Adrenal gland (tissue), 12 donors: ENCODE measurements around the gene HCFC2. TPM values are rescaled to one million over a fixed set of nuclear protein-coding genes. Genes with fewer than 3 reads are reported as not detected.

Experiments used
- DNase-seq, 7 donors: peaks; one replicate each; pipeline ENCODE4 v3.0.0-alpha.2; 2019 to 2020
- H3K27ac ChIP-seq, 5 donors: fragments of 200-600 bp; sonication (generic) in 4 of 5; 1 replicate in 3 of 5; 2 replicates in 2 of 5; pipeline versions ENCODE4 v1.5.1 to v1.8.0; 2016 to 2020; ENCODE audit warnings: mild to moderate bottlenecking in 1 of 5
- H3K27me3 ChIP-seq: fragments of 200-600 bp; 2 replicates; pipeline ENCODE4 v1.8.0; 2021
- H3K36me3 ChIP-seq, 2 donors: fragments of 200-600 bp; replicated peaks in 1 of 2; 1 replicate in 1 of 2; 2 replicates in 1 of 2; pipeline versions ENCODE4 v1.5.1 to v1.8.0; 2018 to 2022
- H3K4me1 ChIP-seq, 2 donors: fragments of 200-600 bp; replicated peaks in 1 of 2; 1 replicate in 1 of 2; 2 replicates in 1 of 2; pipeline versions ENCODE4 v1.5.1 to v1.8.0; 2018 to 2021
- H3K4me3 ChIP-seq, 4 donors: fragments of 200-600 bp; sonication (generic) in 3 of 4; one replicate each; pipeline ENCODE4 v1.5.1; 2016 to 2018
- H3K9me3 ChIP-seq, 3 donors: fragments of 200-600 bp; sonication (generic) in 1 of 3; replicated peaks in 1 of 3; 1 replicate in 2 of 3; 2 replicates in 1 of 3; pipeline versions ENCODE4 v1.5.1 to v1.8.0; 2016 to 2021
- CTCF ChIP-seq, 6 experiments: fragments of 450-650 bp in 4 of 6; fragments of 200-600 bp in 2 of 6; sonication (generic) in 1 of 6; IDR thresholded peaks; 1 replicate in 5 of 6; 2 replicates in 1 of 6; pipeline versions ENCODE4 v1.5.1 to v1.8.0; 2016 to 2021; ENCODE audit warnings: antibody characterized with exemption in 6 of 6, mild to moderate bottlenecking in 2 of 6, moderate library complexity in 1 of 6
- POLR2A ChIP-seq, 2 donors: fragments of 450-650 bp; IDR thresholded peaks; one replicate each; pipeline ENCODE4 v1.6.1; 2017; ENCODE audit warnings: antibody characterized with exemption in 2 of 2, mild to moderate bottlenecking in 2 of 2, moderate library complexity in 1 of 2
- WGBS, 4 donors: extraction: QIAGEN DNeasy Blood & Tissue Kit in 2 of 4; methylation state at CpG; one replicate each; pipeline versions ENCODE4 v1.1.5 to v1.1.7; 2013 to 2017; 5-methylcytosine and 5-hydroxymethylcytosine counted together
- intact Hi-C, 2 donors: fragments of 100-400 bp; cut with DNase I; formaldehyde crosslinking; loops; one replicate each; pipeline versions ENCODE4 v1.14.1 to v1.15.0; 2022 to 2023
- polyA plus RNA-seq, 3 donors: library from polyadenylated mRNA; stranded (reverse); fragments of 200-250 nt in 2 of 3; fragments of 350-450 nt in 1 of 3; fragmentation: Illumina TruSeq in 1 of 3; extraction: RNeasy Lipid Tissue Mini Kit (QIAGEN cat#74804) in 1 of 3; gene quantifications; one replicate each; pipeline ENCODE4 v1.2.3, GENCODE V29; 2013 to 2014
- total RNA-seq, 9 donors: library from RNA; depleted of rRNA in 4 of 9; stranded (reverse); fragments of >200 nt in 4 of 9; fragments of 120-200 nt in 1 of 9; fragmentation: NEBNext Ultra II Directional in 1 of 9; extraction: Animal tissue kit (Norgen Biotek cat#: 25700) in 1 of 9; gene quantifications; one replicate each; pipeline versions ENCODE4 v1.1.0 to v1.2.4, GENCODE V29; 2013 to 2023
- donor health status: healthy with polysubstance abuse.
- donor health status: Bipolar disorder and iron deficiency.
- donor health status: DM: yes; HTN: yes; CAD: no.
- donor health status: DM: no; HTN: no; CAD: no.
- donor health status: DM: no; HTN: no; CAD: no.
- donor health status: DM: yes; HTN: yes; CAD: no.

The HCFC2 gene
- total and polyA plus RNA-seq, 12 donors, result 8.5 to 35.4 (median 20.5) TPM

DNA sequence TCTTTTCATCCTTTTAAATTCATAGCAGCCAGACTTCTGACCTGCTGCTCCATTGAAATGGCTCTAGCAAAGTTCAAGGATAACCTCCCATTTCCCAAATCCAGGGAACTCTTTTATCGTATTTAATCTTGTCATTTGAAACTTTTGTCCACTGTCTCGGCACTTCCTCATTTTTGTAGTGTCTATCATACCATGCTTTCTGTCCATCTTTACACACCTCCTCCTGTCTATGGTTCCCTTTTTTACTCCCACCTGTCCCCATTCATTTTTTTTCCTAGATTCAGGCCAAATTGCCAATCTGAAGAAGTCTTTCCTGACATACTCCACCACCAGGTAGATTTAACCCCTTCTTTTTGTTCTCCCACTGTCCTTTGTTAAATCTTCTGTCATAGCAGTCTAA lies 42.6 kb downstream of the HCFC2 start:
- H3K9me3 ChIP-seq, result no peaks in the 10 kb centered on the region
- H3K27ac ChIP-seq, result peak overlapping the region in 1 of 5 donors; percentile 22
- peaks cover 0 to 48% of the 10 kb centered on the region in 2 donors for H3K4me1 ChIP-seq
- DNase-seq, result no peak
- intact Hi-C loops, result loop anchor here (10.0 kb wide), 2 partner anchors 52 to 162 kb away; partner anchors contain the start of gene GLT8D2 (in 2 of the 2)
- 40 to 45% (median 43%) methylated on average over 2 of the region's 2 CpGs for WGBS, 4 donors
- TF ChIP-seq CTCF (IDR thresholded peaks at IDR 0.05), result no peak
- TF ChIP-seq POLR2A (IDR thresholded peaks at IDR 0.05), result no peak
- no peaks in the 10 kb centered on the region for H3K36me3 ChIP-seq
- no peaks in the 10 kb centered on the region for H3K27me3 ChIP-seq
- H3K4me3 ChIP-seq, result no peak overlapping the region

DNA sequence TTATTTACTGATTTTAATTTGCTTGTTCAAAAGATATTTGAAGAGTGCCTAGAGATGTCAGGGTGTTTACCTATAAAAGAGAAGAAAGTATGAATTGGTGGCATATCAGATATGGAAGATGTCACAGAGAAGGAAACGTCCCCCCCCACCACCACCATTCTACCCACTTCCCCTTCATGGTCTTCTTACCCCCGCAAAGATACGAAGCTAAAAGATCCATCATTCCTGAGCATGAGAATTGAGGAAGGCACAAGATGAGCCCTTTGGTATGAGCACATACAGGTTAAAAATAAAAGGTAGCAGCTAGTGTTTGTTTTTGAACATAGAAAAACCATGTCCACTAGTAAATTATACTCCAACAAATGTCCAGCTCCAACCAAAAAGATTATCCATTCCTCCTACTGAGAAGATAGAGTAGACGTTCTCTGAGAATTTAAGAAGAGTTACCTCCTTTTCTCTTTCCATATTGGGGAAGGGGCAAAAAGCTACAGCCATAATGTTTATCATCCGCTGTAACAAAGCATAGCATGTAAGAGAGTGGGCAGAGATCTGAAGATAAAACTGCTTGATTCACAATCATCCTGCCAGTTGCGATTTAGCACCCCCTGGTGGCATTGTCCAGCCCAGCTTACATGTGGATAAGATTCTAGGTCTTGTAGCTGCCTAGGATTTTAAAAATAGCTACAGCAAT lies 44.6 kb downstream of the HCFC2 start:
- no peak overlapping the region for H3K4me3 ChIP-seq
- peaks cover 0 to 42% of the 10 kb centered on the region in 2 donors for H3K4me1 ChIP-seq
- intact Hi-C loops, result loop anchor here (10.0 kb wide), 2 partner anchors 54 to 164 kb away; partner anchors contain the start of gene GLT8D2 (in 2 of the 2)
- no peaks in the 10 kb centered on the region for H3K9me3 ChIP-seq
- H3K27ac ChIP-seq, result peak overlapping the region in 1 of 5 donors; percentile 7
- peak in 1 of 2 donors; percentile 18 for TF ChIP-seq POLR2A (IDR thresholded peaks at IDR 0.05)
- peak; percentile 69 to 95 (median 82) for TF ChIP-seq CTCF (IDR thresholded peaks at IDR 0.05)
- peak; percentile 81 to 96 (median 87) for DNase-seq
- H3K36me3 ChIP-seq, result no peaks in the 10 kb centered on the region
- 35 to 41% (median 39%) methylated on average over 6 of the region's 6 CpGs for WGBS, 4 donors
- H3K27me3 ChIP-seq, result no peaks in the 10 kb centered on the region

DNA sequence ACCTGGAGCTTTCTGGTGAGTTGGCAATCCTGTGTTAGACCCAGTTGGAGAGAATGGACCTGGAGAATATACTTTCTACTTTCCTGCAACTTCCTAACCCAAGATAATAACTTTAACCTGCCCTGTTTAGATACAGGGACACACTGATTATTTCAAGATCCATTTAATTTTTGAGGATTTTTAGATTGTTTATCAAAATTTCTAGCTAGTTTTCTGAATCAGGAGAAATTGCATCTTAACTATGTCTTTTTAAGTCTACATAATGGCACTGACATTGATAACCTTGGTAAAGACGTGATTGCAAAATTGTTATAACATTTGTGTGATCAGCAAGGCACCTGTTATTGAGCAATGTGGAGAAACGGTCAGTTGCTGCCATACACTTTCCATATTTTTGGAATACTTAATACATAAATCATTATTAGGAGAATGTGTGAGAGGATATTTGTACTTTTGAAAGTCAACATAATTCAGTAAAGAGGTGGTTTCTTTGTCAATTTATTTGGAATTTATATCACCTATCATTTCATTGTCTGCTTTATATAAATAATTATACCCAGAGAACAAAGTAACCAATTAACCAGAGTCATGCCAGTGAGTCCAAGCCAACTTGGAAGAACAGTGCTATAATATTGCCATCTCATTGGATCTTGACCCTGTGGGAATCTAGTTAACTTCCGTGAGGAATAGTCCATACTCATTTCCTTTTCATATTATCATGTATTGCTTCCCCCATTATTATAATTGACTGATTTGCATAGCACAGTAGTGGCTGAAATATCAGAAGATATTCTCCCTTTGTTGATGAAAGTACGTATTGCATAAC lies 45.3 kb downstream of the HCFC2 start:
- DNase-seq, result no peak
- H3K4me3 ChIP-seq, result no peak overlapping the region
- no peaks in the 10 kb centered on the region for H3K27me3 ChIP-seq
- intact Hi-C loops, result loop anchor here (10.0 kb wide), 2 partner anchors 55 to 165 kb away; partner anchors contain the start of gene GLT8D2 (in 2 of the 2)
- peaks cover 0 to 36% of the 10 kb centered on the region in 2 donors for H3K4me1 ChIP-seq
- H3K27ac ChIP-seq, result peak overlapping the region in 1 of 5 donors; percentile 7
- no peaks in the 10 kb centered on the region for H3K9me3 ChIP-seq
- 53 to 67% (median 56%) methylated on average over 4 of the region's 4 CpGs for WGBS, 4 donors
- TF ChIP-seq CTCF (IDR thresholded peaks at IDR 0.05) (peak in 1 of 6 experiments; percentile 1), POLR2A (IDR thresholded peaks at IDR 0.05) (no peak)
- no peaks in the 10 kb centered on the region for H3K36me3 ChIP-seq
